Measurements from ENCODE around the gene PPARA. TPM values are rescaled to one million over a fixed set of nuclear protein-coding genes. Genes with fewer than 3 reads are reported as not detected.

Gene PPARA
- total RNA-seq, 1 donor from 2014 or later = 13.0 TPM

DNA sequence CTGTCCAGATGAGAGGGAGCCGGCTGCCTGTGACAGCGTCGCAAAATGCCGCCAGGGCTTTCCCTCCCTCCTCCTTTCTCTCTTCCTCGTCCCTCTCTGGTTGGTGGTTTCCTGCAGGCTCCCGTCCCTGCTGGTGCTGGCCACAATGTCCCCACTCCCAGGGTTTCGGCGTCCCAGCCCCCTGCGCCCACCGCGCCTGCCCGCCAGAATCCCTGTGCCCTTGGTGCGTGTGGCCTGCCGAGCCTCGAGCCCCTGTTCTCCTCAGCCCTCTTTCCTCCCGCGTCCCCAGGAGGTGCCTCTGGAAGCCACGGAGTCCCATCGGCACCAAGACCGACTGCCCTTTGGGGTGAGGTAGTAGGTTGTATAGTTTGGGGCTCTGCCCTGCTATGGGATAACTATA lies 37.9 kb upstream of the PPARA start:
- TF ChIP-seq, protein P1, sequence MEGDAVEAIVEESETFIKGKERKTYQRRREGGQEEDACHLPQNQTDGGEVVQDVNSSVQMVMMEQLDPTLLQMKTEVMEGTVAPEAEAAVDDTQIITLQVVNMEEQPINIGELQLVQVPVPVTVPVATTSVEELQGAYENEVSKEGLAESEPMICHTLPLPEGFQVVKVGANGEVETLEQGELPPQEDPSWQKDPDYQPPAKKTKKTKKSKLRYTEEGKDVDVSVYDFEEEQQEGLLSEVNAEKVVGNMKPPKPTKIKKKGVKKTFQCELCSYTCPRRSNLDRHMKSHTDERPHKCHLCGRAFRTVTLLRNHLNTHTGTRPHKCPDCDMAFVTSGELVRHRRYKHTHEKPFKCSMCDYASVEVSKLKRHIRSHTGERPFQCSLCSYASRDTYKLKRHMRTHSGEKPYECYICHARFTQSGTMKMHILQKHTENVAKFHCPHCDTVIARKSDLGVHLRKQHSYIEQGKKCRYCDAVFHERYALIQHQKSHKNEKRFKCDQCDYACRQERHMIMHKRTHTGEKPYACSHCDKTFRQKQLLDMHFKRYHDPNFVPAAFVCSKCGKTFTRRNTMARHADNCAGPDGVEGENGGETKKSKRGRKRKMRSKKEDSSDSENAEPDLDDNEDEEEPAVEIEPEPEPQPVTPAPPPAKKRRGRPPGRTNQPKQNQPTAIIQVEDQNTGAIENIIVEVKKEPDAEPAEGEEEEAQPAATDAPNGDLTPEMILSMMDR (IDR thresholded peaks at IDR 0.05; ENCODE audit: unreplicated experiment) = no peak
- Mint-ChIP-seq H3K27ac (no peak overlapping the region), H3K4me1 (peaks cover 3% of the 10 kb centered on the region), H3K4me3 (no peak overlapping the region), H3K27me3 (ENCODE audit: low read depth) (no peaks in the 10 kb centered on the region), H3K36me3 (no peaks in the 10 kb centered on the region), H3K9me3 (no peaks in the 10 kb centered on the region)
- DNase-seq (ENCODE audit: low spot score in 2 of 2, unreplicated experiment in 2 of 2) = no peak

DNA sequence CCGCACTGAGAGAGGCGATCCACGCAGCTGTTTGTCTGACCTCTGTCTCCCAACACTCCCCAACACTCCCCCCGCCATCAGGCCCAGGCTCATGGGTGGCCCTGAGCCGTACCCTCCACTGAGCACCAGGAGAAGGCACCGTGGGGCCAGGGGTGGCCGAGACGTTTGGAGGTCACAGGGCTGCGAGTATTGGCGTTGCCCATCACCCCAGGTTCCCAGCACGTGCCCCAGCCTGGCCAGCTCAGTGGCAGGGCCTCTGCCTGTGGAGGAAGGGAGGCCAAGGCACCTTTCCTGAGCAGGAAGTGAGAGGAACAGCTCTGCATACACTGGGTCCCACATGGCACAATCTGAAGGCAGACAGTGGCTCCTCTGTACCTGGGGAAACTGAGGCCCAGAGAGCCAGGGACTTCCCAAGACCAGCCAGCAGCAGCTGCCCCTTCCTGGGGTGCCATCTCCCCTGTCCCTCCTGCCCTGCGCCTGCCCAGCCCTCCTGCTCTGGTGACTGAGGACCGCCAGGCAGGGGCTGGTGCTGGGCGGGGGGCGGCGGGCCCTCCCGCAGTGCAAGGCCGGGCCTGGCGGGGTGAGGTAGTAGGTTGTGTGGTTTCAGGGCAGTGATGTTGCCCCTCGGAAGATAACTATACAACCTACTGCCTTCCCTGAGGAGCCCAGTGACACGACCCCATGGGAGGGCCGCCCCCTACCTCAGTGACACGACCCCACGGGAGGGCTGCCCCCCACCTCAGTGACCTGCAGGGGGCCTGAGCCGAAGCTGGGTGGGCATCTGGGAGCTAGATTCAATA lies 37.0 kb upstream of the PPARA start:
- Mint-ChIP-seq H3K27ac (no peak overlapping the region), H3K27me3 (ENCODE audit: low read depth) (no peaks in the 10 kb centered on the region), H3K36me3 (no peaks in the 10 kb centered on the region), H3K9me3 (no peaks in the 10 kb centered on the region), H3K4me3 (no peak overlapping the region), H3K4me1 (no peaks in the 10 kb centered on the region)
- TF ChIP-seq, protein P1 (IDR thresholded peaks at IDR 0.05; ENCODE audit: unreplicated experiment) = no peak
- no peak for DNase-seq (ENCODE audit: low spot score in 2 of 2, unreplicated experiment in 2 of 2)

DNA sequence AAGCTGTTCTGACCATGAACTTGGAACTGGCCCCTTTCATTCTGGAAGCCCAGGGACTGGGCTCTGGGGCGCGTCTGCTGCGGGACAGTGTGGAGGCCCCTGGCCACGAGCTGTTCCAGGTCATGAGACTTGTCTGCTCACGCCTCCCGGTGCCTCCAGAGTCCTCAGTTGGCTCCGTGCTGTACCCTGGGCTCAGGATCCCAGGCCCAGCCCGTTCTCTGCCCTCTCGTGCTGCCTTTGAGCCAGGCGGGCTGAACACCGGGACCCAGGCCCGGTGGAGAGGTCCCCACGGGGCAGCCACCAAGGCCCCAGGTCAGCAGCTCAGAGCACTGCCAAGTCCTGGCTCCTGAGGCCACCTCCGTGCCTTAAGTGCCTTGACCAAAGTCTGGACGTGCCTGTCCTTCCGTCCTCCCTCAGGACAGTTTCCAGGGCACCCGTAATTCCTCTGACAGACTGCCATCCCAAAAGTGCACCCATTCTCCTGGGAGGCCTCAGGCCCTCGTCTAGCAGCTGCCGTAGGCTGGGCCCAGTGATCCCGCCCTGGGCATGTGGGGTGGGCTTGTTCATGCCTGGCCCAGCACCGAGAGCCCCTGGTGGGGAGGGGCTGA lies 36.3 kb upstream of the PPARA start:
- Mint-ChIP-seq H3K27me3 (ENCODE audit: low read depth) (no peaks in the 10 kb centered on the region), H3K4me3 (no peak overlapping the region), H3K27ac (no peak overlapping the region), H3K9me3 (no peaks in the 10 kb centered on the region), H3K4me1 (no peaks in the 10 kb centered on the region), H3K36me3 (no peaks in the 10 kb centered on the region)
- no peak for DNase-seq (ENCODE audit: low spot score in 2 of 2, unreplicated experiment in 2 of 2)
- TF ChIP-seq, protein P1 (IDR thresholded peaks at IDR 0.05; ENCODE audit: unreplicated experiment) = no peak

DNA sequence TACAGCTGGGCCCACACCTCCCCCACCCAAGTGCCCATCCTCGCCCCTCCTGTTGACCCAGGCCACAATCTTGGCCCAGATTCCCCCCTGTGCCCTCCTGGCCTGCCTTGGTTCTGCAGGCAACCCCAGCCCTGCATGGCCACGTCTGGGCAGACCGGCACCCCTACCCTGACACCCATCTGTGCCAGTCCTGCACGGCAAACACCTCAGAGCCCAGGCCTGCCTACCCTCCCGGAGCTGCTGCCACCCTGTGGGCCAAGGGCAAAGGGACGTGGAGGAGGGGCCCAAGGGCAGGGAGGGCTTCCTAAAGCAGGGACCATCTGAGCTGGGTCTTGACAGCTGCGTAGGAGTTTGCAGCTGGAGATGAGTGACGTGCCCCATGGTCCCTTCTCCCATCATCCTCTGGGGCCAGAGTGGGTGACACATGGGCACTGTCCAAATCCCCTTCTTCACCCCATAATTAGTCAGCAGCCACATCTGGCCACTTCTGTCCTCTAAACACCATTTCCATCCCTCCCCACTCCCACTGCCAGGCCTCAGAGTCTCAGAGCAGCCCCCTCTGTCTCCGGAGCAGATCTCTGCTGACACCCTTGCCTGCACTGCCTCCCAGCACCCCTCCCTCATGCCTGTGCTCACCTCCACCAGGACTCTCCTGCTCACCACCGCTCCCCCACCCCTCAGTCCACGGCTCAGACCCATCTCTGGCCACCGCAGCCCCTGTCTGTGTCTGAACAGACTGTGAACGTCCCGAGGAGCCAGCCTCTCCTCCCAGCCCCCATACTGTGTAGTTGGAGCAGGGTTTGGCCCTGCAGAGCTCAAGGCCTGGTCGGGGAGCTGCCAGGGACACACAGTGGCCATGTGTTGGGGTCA lies 35.6 kb upstream of the PPARA start:
- Mint-ChIP-seq H3K36me3 (no peaks in the 10 kb centered on the region), H3K4me3 (no peak overlapping the region), H3K27me3 (ENCODE audit: low read depth) (no peaks in the 10 kb centered on the region), H3K4me1 (no peaks in the 10 kb centered on the region), H3K27ac (no peak overlapping the region), H3K9me3 (no peaks in the 10 kb centered on the region)
- no peak for DNase-seq (ENCODE audit: low spot score in 2 of 2, unreplicated experiment in 2 of 2)
- TF ChIP-seq, protein P1 (IDR thresholded peaks at IDR 0.05; ENCODE audit: unreplicated experiment) = no peak

DNA sequence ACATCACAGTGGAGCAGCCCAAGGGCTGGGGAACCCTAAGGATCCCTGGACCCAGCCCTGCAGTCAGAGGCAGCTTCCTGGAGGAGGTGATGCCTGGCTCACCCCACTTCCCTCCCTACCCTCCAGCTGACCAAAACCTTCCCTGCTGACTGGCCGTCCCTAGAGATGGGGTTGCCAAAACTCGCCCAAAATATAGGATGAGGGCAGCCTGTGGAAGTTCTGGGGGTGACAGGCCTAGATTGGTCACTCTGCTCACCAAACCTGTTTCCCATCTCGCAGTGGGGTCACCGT lies 35.0 kb upstream of the PPARA start:
- Mint-ChIP-seq H3K27me3 (ENCODE audit: low read depth) (no peaks in the 10 kb centered on the region), H3K36me3 (no peaks in the 10 kb centered on the region), H3K27ac (no peak overlapping the region), H3K4me1 (no peaks in the 10 kb centered on the region), H3K4me3 (no peak overlapping the region), H3K9me3 (no peaks in the 10 kb centered on the region)
- DNase-seq (ENCODE audit: low spot score in 2 of 2, unreplicated experiment in 2 of 2) = no peak
- TF ChIP-seq, protein P1 (IDR thresholded peaks at IDR 0.05; ENCODE audit: unreplicated experiment) = no peak

Measured in mesothelial cell of epicardium (in vitro differentiated cells).